ENCODE results near the gene MGAT1. TPM values are rescaled to one million over a fixed set of nuclear protein-coding genes. Genes with fewer than 3 reads are reported as not detected.
"Not testable (repeated sequence)": the region's sequence is repeated elsewhere in the genome, so short reads cannot be mapped to it uniquely, and the experiment has no call there.

The MGAT1 gene
- total RNA-seq = 28.7 TPM

DNA sequence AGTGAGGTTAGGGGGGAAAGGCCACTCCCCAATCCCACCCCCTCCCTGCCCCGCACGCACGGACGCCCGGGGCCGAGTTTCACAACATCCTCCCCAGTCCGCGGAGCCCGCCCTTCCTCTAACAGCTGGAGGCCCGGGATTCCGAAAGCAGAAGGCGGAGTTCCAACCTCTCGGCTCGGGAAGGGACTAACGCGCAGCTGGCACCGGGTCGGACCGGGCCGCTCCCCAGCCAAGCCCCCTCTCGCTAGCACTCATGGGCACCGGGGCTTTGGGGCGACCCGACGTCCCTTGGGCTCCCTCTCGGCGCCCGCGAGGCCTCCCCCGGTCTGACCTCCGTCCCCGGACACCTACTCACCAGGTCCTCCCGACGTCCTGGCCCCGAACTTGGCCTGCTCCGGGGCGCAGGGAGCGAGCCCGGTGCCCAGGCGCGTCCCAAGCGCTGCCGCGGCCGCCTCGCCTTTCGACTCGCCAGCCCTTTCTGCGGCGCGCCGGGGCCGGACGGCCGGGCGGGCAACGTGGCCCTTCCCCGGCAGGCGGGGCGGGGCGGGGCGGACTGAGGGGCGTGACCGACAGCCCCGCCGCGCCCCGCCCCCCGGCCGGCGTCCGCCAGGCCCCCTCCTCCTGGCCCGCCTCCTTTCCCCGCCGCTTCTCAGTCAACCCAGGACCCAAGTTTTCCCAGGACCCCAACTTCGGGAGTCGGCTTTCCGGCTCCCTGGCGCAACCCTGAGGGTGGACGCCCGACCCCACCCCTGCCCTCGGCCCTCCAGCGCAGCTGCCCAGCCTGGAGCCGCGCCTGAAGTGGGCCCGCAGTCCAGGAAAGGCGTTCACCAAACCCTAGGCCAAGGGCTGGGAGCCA lies at the start of gene MGAT1:
Gene MGAT1 (minus strand): TSS at position 482 of the 856 bp plus-strand sequence. CDS start 9,835 bp downstream, outside the sequence.
- DNase-seq = peak; percentile 45

DNA sequence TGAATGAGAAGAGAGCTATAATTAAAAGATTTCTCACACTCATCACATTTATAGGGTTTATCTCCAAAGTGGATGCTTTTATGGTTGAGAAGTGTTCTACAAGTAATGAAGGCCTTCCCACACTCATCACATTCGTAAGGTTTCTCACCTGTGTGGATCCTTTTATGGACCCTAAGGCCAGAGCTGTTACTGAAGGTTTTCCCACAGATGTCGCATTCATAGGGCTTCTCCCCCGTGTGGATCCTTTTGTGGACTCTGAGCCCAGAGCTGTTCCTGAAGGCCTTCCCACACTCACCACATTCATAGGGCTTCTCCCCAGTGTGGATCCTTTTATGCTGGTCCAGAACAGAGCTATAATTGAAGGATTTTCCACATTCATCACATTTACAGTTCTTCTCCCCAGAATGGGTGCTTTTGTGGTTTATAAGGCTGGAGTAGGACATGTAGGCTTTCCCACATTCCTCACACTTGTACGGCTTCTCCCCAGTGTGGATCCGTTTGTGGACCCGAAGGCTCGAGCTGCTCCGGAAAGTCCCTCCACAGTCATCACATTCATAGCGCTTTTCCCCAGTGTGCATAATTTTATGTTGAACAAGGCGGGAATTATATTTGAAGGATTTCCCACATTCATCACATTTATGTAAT lies 48.0 kb upstream of the MGAT1 start:
- no peak for DNase-seq

DNA sequence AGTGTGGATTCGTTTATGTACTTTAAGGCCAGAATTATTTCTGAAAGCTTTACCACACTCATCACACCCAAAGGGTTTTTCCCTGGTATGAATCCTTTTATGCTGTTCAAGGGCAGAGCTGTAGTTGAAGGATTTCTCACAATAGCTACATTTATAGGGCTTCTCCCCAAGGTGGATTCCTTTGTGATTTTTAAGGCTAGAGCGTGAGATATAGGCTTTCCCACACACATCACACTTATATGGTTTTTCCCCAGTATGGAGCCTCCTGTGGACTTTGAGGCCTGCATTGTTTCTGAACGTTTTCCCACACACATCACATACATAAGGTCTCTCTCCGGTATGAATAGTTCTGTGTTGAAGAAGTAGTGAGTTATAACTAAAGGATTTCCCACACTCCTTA lies 47.2 kb upstream of the MGAT1 start:
- DNase-seq = no peak

DNA sequence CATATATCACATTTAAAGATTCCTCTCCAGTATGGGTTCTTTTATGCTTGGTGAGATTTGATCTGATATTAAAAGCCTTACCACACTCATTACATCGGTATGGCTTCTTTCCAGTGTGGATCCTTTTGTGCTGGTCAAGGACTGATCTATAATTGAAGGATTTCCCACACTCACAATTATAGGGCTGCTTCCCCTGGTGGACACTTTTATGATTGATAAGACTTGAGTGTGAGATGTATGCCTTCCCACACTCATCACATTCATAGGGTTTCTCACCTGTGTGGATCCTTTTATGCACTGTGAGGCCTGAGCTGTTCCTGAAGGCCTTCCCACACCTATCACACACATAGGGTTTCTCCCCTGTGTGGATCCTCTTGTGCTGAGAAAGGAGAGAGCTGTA lies 46.3 kb upstream of the MGAT1 start:
- no peak for DNase-seq

DNA sequence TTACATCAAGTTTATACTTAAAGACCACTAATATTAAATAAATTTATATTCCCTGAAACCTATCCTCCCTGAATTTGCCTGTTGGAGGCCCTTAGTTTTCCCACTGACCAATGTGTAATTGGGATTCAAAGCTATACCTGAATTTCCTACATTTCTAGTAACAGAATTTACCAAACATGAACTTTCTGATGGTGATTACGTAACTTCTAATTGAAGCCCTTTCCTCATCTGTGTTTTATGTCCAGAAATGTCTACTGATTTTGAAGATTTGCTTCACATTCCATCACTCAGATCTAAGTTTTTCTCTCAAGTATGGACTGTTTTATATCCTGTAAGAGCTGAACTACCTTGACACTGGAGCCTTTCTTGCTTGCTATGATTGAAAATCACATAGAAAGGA lies 45.7 kb upstream of the MGAT1 start:
- DNase-seq = no peak

DNA sequence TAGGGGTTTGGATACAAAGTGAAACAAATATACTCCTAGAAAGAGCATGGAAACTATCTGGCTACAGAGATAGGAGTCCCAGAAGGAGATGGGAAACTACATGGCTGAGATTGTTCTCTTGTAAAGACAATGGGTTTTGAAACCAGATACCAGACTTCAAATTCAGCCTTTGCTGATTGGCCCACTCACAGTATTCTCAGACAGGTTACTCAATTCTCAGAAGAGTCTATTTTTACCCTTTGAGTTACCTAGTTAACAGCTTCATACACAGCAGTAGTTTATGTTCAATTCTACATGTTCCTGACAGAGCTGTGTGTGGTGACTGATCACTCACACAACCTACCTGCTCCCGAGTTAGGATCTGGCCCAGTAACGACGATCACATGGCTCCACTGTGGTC lies 44.4 kb upstream of the MGAT1 start:
- no peak for DNase-seq

DNA sequence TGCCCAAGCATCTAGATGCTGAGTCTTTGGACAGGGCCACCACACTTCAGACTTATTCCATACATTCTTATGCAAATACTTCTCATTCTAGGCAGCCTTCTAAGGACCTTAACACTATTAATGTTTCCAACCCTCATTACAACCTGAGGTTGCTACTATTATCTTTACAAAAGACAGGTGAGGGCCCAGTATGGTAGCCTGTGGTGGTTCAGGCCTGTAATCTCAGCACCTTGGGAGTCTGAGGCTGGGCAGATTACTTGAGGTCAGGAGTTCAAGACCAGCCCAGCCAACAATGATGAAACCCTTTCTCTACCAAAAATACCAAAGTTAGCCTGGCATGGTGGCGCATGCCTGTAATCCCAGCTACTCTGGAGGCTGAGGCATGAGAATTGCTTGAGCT lies 42.3 kb upstream of the MGAT1 start:
- no peak for DNase-seq

DNA sequence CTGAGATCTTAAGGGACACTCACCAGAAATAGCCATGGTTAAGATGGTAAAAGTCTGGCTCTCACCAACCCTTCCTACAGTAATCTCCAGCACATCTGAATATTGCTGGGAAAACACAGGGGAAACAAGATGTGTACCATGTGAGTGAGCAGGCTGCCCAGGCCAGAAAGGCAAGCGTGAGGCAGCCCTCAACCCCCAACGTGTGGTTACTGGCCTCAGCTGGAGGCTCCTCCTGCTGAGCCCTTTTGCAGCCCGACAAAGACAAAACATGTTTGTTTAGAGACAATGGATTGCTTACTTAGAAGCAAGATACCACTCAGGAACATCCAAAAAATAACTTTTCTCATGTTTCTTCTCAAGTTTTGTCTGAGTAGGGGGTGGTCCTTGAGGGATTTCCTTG lies 41.8 kb upstream of the MGAT1 start:
- DNase-seq = no peak

DNA sequence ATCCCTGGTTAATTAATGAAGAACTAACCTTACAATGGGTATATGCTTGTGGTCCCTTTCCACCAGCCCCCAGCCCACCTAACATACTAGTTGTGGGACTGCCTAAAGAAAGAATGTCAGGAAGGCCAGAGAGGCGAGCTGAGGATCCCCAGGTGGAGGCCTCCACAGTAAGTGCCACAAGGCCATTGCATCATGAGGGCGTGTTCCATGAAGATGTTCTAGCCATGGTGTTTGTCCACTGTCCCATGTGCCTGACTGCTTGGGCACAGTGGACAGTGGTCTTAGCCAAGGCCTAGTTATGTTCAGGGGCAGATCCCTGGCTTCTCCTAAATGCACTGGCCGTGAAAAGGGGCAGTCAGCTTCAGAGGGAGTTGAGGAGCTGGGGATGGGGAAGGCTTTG lies 37.3 kb upstream of the MGAT1 start:
- DNase-seq = no peak

DNA sequence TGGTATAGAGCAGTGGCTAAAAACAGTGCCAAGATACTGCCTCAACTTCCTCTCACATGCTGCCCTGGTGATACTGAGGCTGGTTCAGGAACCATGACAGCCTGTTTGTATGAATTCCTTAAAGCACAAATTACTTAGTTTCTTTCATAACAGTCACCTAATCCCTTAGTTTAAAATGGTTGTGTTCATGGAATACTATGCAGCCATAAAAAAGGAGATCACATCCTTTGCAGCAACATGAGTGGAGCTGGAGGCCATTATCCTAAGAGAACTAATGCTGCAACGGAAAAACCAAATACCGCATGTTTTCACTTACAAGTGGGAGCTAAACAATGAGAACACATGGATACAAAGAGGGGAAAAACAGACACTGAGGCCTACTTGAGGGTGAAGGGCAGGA lies 36.6 kb upstream of the MGAT1 start:
- DNase-seq = no peak

DNA sequence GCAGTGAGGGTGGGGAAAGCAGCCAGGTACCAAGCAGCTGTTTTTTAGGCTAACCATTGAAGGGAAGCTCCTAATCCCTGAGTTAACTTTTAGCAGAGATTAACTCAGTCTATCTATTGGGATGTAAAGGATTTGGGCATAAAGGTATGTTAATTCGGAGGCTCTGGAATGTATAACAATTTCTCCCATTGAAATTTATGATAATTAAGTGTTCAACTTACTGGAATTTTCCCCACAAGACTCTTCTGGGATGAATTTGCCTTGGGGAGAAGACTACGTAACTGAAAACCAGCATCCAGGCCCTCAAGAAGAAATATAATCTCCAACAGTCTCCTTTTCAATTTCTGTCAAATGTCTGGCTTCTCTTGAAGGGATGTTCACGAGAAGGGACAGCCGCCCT lies 34.9 kb upstream of the MGAT1 start:
- DNase-seq = no peak

DNA sequence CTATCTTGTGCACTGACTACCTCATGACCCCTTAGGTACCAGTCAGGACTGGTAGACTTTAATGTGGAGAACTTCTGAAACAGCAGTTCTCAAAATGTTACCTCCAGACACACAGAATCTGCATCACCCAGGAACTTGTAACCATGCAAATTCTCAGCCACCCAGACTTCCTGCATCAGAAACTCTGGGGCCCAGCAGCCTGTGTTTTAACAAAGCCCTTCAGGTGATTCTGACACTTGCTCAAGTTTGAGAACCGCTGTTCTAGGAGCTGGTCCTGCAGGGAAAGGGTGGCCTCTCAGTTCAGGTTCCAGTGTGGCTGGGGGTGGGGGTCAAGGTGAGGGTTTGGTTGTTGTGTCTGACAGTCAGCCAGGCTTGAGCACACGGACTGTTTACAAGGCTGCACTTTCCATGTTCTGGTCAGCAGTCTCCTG lies 30.0 kb upstream of the MGAT1 start:
- DNase-seq = no peak

DNA sequence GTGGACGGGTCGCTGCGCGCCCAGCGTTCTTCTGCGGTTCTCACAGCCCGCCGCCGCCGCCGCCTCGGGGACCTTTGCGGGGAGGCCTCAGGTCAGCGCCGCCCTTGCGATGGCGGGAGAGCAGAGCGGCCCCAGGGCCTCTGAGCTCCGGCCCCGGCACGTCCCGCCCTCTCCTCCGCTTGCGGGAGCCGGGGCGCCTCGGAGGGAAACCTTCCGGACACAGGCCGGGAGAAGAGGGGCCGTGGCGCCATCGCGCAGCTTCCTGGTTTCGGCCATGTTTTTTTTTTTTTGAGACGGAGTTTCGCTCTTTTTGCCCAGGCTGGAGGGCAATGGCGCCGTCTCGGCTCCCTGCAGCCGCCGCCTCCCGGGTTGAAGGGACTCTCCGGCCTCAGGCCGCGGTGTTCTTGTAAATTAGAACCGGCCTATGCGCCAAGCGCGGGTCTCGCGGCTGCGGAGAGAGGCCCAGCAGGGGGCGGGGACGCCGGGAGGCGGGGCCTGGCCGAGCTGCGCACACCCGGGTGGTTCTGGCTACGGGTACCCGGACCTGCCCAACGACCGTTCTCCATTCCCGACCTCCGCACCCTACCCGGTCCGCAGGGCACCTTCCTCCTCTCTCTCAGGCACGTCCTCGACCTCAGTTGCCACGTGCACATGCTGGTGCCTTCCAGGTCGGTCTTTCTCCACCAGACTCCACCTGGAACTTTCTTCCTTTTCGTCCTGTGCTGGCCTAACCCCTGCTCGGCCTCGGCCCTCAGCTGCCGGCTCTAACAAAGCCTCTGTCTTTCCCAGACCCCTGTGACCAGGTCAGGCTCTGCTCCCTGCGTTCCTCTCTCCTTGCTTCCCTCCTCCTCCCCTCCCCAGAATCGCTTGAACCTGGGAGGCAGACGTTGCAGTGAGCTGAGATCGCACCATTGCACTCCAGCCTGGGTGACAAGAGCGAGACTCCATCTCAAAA lies 28.8 kb upstream of the MGAT1 start:
- peak; percentile 83 for DNase-seq

DNA sequence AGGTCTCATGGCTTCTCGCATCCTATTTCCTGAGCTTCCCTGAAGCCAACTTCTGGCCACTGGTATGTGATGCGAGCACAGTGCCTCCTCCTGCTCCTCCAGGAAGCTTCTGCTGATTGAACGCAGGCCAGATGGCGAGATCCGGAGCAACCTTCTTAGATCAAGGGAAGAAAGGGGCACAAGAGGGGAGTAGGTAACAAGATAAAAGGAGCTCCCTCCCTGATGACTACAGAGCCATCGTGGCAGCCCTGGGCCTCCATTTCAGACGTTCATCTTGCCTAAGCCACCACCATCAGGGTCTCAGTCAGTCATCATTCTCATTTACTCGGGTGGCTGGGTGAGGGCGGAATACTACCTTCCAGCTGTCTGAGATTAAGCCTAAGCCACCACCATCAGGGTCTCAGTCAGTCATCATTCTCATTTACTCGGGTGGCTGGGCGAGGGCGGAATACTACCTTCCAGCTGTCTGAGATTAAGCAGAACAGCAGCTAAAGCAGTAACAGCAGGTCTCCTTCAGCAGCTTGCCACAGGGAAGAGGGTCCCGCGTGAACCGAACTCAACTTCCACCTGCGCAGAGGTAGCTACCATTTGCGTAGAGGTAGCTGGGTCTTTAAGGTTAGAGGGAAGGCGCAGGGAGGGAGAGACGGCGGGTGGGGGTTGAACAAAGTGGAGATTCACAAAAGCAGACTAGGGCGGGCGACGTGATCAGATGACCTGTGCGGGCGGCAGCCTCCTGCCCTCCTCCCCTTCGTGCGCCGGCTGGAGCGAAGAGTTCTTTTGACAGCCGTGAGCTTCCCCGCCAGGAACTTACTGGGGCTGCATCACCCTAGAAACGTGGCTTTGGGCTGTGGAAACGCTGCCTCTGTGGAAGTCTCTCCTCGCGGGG lies 27.9 kb upstream of the MGAT1 start:
- DNase-seq = peak; percentile 56

DNA sequence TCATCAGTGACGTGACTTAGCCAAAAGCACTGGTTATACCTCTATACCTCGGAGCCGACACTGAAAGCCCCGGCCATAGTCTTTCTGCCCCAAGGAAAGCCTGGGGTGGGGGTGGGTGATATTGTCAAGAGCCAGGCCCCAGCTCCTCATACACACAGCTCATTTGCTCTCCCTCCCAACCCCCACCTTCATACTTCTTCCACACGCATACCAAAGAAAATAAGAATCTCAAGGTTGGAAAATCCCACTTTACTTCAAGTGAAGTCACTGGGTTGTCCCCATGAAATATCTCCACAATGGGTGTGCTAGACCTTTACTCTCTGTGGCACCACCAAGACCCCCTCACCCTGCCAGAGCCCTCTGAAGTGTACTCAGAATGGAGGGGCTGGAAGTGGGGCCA lies 27.1 kb upstream of the MGAT1 start:
- DNase-seq = no peak

DNA sequence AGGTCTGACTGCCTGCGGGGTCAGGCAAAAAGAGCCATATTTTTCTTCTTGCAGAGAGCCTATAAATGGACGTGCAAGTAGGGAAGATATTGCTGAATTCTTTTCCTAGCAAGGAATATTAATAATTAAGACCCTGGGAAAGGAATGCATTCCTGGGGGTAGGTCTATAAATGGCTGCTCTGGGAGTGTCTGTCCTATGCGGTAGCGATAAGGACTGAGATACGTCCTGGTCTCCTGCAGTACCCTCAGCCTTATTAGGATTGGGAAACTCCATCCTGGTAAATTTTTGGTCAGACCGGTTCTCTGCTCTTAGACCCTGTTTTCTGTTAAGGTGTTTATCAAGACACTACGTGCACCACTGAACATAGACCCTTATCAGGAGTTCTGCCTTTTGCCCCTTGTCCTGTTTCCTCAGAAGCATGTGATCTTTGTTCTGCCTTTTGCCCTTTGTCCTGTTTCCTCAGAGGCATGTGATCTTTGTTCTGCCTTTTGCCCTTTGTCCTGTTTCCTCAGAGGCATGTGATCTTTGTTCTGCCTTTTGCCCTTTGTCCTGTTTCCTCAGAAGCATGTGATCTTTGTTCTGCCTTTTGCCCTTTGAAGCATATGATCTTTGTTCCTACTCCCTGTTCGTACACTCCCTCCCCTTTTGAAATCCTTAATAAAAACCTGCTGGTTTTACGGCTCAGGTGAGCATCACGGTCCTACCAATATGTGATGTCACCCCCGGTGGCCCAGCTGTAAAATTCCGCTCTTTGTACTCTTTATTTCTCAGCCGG lies 26.3 kb upstream of the MGAT1 start:
- not testable (repeated sequence) for DNase-seq

DNA sequence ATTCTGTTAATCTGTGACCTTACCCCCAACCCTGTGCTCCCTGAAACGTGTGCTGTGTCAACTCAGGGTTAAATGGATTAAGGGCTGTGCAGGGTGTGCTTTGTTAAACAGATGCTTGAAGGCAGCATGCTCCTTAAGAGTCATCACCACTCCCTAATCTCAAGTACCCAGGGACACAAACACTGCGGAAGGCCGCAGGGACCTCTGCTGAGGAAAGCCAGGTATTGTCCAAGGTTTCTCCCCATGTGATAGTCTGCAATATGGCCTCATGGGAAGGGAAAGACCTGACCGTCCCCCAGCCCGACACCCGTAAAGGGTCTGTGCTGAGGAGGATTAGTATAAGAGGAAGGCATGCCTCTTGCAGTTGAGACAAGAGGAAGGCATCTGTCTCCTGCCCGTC lies 24.8 kb upstream of the MGAT1 start:
- not testable (repeated sequence) for DNase-seq

DNA sequence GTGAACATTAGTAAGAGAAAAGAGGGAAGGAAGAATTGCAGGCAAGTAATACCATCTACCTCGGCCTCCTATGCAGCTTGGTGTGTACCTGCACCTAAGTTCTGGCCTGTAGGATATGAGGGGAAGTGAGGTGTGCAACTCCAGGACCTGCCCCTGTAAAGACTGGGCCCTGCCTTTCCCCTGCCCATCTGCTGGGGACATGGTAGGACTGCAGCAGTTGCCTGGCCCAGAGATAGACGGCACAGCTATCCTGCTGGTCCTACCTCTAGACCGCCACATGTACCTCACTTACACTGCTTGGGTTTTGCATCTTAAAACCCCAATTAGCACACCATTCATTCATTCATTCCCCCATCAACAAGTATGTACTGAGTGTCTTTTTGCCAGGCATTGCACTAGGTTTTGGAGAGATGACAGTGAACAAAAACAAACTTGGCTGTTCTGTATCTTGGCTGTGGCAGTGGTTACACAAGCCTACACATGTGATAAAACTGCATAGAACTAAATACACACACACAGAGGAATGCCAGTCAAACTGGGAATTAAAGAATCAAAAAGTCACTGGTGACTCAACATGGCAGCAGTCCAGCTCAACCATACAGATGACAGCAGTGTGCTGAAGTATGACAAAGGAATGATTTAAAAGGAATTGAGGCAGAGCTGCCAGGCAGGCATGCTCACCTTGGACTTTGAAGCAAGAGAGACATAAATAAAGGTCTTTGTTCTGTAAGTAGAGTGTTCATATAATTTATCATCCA lies 23.3 kb upstream of the MGAT1 start:
- DNase-seq = no peak

DNA sequence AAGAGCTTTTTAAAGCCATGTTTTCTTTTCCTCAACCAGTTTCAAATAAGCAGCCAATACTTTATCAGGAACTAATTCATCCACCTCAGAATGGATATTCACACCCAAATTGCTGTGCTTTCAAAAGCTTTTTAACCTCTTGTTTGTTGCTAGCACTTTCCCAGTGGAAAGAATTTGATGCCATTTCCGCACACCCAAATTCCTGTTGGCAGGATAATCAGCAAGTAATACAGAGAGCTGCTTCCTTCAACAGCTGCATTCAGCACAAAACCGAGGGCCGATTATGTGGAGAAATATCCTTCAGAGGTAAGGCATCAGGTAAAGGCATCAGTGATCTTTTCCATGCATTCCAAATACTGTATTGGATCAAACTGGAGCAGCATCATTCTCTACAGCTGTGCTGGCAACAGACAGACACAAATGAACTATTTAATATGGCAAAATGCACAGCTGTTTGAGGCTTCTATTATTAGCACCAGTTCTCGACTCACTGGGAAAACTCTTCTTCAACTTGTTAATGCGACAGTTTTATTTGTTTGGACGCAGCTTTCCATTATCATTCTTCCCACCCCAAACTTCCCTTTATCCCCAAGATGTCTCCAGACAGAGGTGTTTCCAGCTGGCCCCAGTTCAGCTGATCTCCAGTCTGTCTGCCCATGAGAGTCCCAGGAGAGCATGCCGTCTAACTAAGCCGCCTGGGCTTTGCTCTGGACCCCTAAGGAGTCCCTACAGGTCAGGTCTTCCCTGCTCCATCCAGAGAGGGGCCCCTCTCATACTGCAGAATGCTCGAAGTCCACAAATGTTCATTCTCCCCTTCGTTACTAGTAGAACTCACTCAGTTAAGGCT lies 22.2 kb upstream of the MGAT1 start:
- DNase-seq = no peak
